ENCODE measurements around the gene FZR1.

FZR1 gene

GRCh38 chr19:3513229-3514140 lies 7.4 kb downstream of the FZR1 start:
- Mint-ChIP-seq H3K9me3 (no peaks in the 10 kb centered on the region), H3K4me1 (peaks cover 32% of the 10 kb centered on the region), H3K27me3 (ENCODE audit: low read depth) (no peaks in the 10 kb centered on the region), H3K27ac (no peak overlapping the region), H3K4me3 (no peak overlapping the region), H3K36me3 (ENCODE audit: low read depth) (peaks cover 17% of the 10 kb centered on the region)
- TF ChIP-seq CTCF (IDR thresholded peaks at IDR 0.05; ENCODE audit: unreplicated experiment in 3 of 3) = no peak

GRCh38 chr19:3514930-3515329 lies 8.8 kb downstream of the FZR1 start:
- Mint-ChIP-seq H3K27ac (no peak overlapping the region), H3K27me3 (ENCODE audit: low read depth) (no peaks in the 10 kb centered on the region), H3K36me3 (ENCODE audit: low read depth) (peaks cover 6% of the 10 kb centered on the region), H3K9me3 (no peaks in the 10 kb centered on the region), H3K4me3 (no peak overlapping the region), H3K4me1 (peaks cover 23% of the 10 kb centered on the region)
- no peak for TF ChIP-seq CTCF (IDR thresholded peaks at IDR 0.05; ENCODE audit: unreplicated experiment in 3 of 3)

GRCh38 chr19:3515891-3516422 lies 9.8 kb downstream of the FZR1 start:
- Mint-ChIP-seq H3K4me3 (no peak overlapping the region), H3K9me3 (no peaks in the 10 kb centered on the region), H3K27me3 (ENCODE audit: low read depth) (no peaks in the 10 kb centered on the region), H3K4me1 (peaks cover 23% of the 10 kb centered on the region), H3K27ac (peak overlapping the region in 2 of 3 experiments; percentile 14 to 44), H3K36me3 (ENCODE audit: low read depth) (peaks cover 3% of the 10 kb centered on the region)
- TF ChIP-seq CTCF (IDR thresholded peaks at IDR 0.05; ENCODE audit: unreplicated experiment in 3 of 3) = no peak

GRCh38 chr19:3516675-3517207 lies 10.6 kb downstream of the FZR1 start:
- Mint-ChIP-seq H3K36me3 (ENCODE audit: low read depth) (peaks cover 6% of the 10 kb centered on the region), H3K27ac (no peak overlapping the region), H3K4me3 (no peak overlapping the region), H3K4me1 (peaks cover 23% of the 10 kb centered on the region), H3K27me3 (ENCODE audit: low read depth) (no peaks in the 10 kb centered on the region), H3K9me3 (no peaks in the 10 kb centered on the region)
- no peak for TF ChIP-seq CTCF (IDR thresholded peaks at IDR 0.05; ENCODE audit: unreplicated experiment in 3 of 3)

GRCh38 chr19:3517638-3518037 lies 11.5 kb downstream of the FZR1 start:
- H3K4me1 Mint-ChIP-seq = peaks cover 23% of the 10 kb centered on the region
- H3K4me3 Mint-ChIP-seq = no peak overlapping the region
- peaks cover 11% of the 10 kb centered on the region for H3K36me3 Mint-ChIP-seq (ENCODE audit: low read depth)
- no peak overlapping the region for H3K27ac Mint-ChIP-seq
- H3K27me3 Mint-ChIP-seq (ENCODE audit: low read depth) = no peaks in the 10 kb centered on the region
- H3K9me3 Mint-ChIP-seq = no peaks in the 10 kb centered on the region
- no peak for TF ChIP-seq CTCF (IDR thresholded peaks at IDR 0.05; ENCODE audit: unreplicated experiment in 3 of 3)
